DOHH2 (cell line): ENCODE results near the gene GNPAT.

Experiments
- H3F3A ChIP-seq: fragments of 200-600 bp; sonication (generic), shearing (Covaris generic); 2 replicates; pipeline ENCODE4 v1.6.0; 2016; ENCODE audit warnings: antibody characterized with exemption, mild to moderate bottlenecking; ENCODE audit not compliant: control insufficient read depth, insufficient read depth
- H3K27ac ChIP-seq: fragments of 200-600 bp; sonication (generic); 2 replicates; pipeline ENCODE4 v1.5.1; 2014; ENCODE audit warnings: low read depth, mild to moderate bottlenecking, low read length, moderate library complexity
- H3K27me3 ChIP-seq: fragments of 200-600 bp; sonication (generic); 2 replicates; pipeline ENCODE4 v1.6.1; 2014; ENCODE audit warnings: mild to moderate bottlenecking, low read length, mixed read lengths; ENCODE audit not compliant: control insufficient read depth
- H3K36me3 ChIP-seq: fragments of 200-600 bp; sonication (generic); 2 replicates; pipeline ENCODE4 v1.6.1; 2014; ENCODE audit warnings: mild to moderate bottlenecking, low read length, moderate library complexity, mixed read lengths; ENCODE audit not compliant: control insufficient read depth
- H3K4me1 ChIP-seq: fragments of 200-600 bp; sonication (generic); 2 replicates; pipeline ENCODE4 v1.6.1; 2014; ENCODE audit warnings: mild to moderate bottlenecking, low read length, mixed read lengths; ENCODE audit not compliant: control insufficient read depth
- H3K4me2 ChIP-seq: fragments of 200-600 bp; sonication (generic); 2 replicates; pipeline ENCODE4 v1.6.0; 2014; ENCODE audit warnings: mild to moderate bottlenecking, low read length, moderate library complexity
- H3K4me3 ChIP-seq: fragments of 200-600 bp; sonication (generic); 2 replicates; pipeline ENCODE4 v1.5.1; 2014; ENCODE audit warnings: mild to moderate bottlenecking, low read length, mixed read lengths
- H3K79me2 ChIP-seq: fragments of 200-600 bp; sonication (generic); 2 replicates; pipeline ENCODE4 v1.6.1; 2014; ENCODE audit warnings: mild to moderate bottlenecking, low read length, mixed read lengths; ENCODE audit not compliant: control insufficient read depth
- H3K9me2 ChIP-seq: fragments of 200-600 bp; sonication (generic); replicated peaks from 2 replicates; pipeline ENCODE4 v1.6.1; 2014; ENCODE audit warnings: mild to moderate bottlenecking, low read length, mixed read lengths; ENCODE audit not compliant: control insufficient read depth
- H3K9me3 ChIP-seq: fragments of 200-600 bp; sonication (generic); 2 replicates; pipeline ENCODE4 v1.6.1; 2014; ENCODE audit warnings: antibody characterized with exemption, low read length, mixed read lengths; ENCODE audit not compliant: control insufficient read depth, insufficient read depth
- H4K20me1 ChIP-seq: fragments of 200-600 bp; sonication (generic); 2 replicates; pipeline ENCODE4 v1.6.0; 2014; ENCODE audit warnings: low read depth, mild to moderate bottlenecking, antibody characterized with exemption, low read length, moderate library complexity; ENCODE audit not compliant: control insufficient read depth, insufficient read depth
- CTCF ChIP-seq: fragments of 200-600 bp; sonication (generic); IDR thresholded peaks from one replicate; pipeline ENCODE4 v1.5.1; 2014; ENCODE audit warnings: antibody characterized with exemption, mild to moderate bottlenecking, low read depth, low read length; ENCODE audit not compliant: poor library complexity, severe bottlenecking
- EZH2phosphoT487 ChIP-seq: fragments of 200-600 bp; sonication (generic); IDR thresholded peaks from 2 replicates; pipeline ENCODE4 v1.6.1; 2017; ENCODE audit warnings: borderline replicate concordance, mild to moderate bottlenecking, antibody characterized with exemption, low read length, moderate library complexity, mixed read lengths

GNPAT gene

GRCh38 chr1:231274119-231274825 lies 33.3 kb downstream of the GNPAT start:
- no peak for TF ChIP-seq CTCF
- no peak for TF ChIP-seq EZH2phosphoT487
- no peak overlapping the region for H3K4me2 ChIP-seq
- H3K27ac ChIP-seq, result no peak overlapping the region
- no peaks in the 10 kb centered on the region for H3F3A ChIP-seq
- no peaks in the 10 kb centered on the region for H3K4me1 ChIP-seq
- H3K4me3 ChIP-seq, result no peak overlapping the region
- H3K79me2 ChIP-seq, result no peaks in the 10 kb centered on the region
- no peaks in the 10 kb centered on the region for H3K9me3 ChIP-seq
- H3K36me3 ChIP-seq, result peaks cover 69% of the 10 kb centered on the region
- H4K20me1 ChIP-seq, result no peaks in the 10 kb centered on the region
- no peaks in the 10 kb centered on the region for H3K9me2 ChIP-seq
- no peaks in the 10 kb centered on the region for H3K27me3 ChIP-seq

GRCh38 chr1:231278100-231278790 lies 37.2 kb downstream of the GNPAT start:
- H3F3A ChIP-seq, result no peaks in the 10 kb centered on the region
- no peaks in the 10 kb centered on the region for H3K4me1 ChIP-seq
- no peaks in the 10 kb centered on the region for H3K9me2 ChIP-seq
- no peak overlapping the region for H3K27ac ChIP-seq
- H3K36me3 ChIP-seq, result peaks cover 40% of the 10 kb centered on the region
- no peak overlapping the region for H3K4me3 ChIP-seq
- no peak overlapping the region for H3K4me2 ChIP-seq
- H3K27me3 ChIP-seq, result no peaks in the 10 kb centered on the region
- TF ChIP-seq EZH2phosphoT487, result no peak
- no peaks in the 10 kb centered on the region for H4K20me1 ChIP-seq
- H3K9me3 ChIP-seq, result no peaks in the 10 kb centered on the region
- no peaks in the 10 kb centered on the region for H3K79me2 ChIP-seq

GRCh38 chr1:231279081-231279480 lies 38.1 kb downstream of the GNPAT start:
- H3K27me3 ChIP-seq, result no peaks in the 10 kb centered on the region
- no peak overlapping the region for H3K27ac ChIP-seq
- no peaks in the 10 kb centered on the region for H3K9me2 ChIP-seq
- H3K9me3 ChIP-seq, result no peaks in the 10 kb centered on the region
- H3K4me1 ChIP-seq, result no peaks in the 10 kb centered on the region
- no peaks in the 10 kb centered on the region for H3F3A ChIP-seq
- H4K20me1 ChIP-seq, result no peaks in the 10 kb centered on the region
- no peak overlapping the region for H3K4me2 ChIP-seq
- no peak overlapping the region for H3K4me3 ChIP-seq
- H3K79me2 ChIP-seq, result no peaks in the 10 kb centered on the region
- H3K36me3 ChIP-seq, result peaks cover 35% of the 10 kb centered on the region
- no peak for TF ChIP-seq EZH2phosphoT487
- no peak for TF ChIP-seq CTCF

- Histone ChIP-seq H3K79me2 (no peaks in the 10 kb centered on the region), H3K4me3 (no peak overlapping the region), H3K4me2 (no peak overlapping the region), H3K9me2 (no peaks in the 10 kb centered on the region), H3K36me3 (peaks cover 29% of the 10 kb centered on the region), H3K27me3 (no peaks in the 10 kb centered on the region), H4K20me1 (no peaks in the 10 kb centered on the region), H3F3A (no peaks in the 10 kb centered on the region), H3K4me1 (no peaks in the 10 kb centered on the region), H3K27ac (no peak overlapping the region), H3K9me3 (no peaks in the 10 kb centered on the region)
- TF ChIP-seq EZH2phosphoT487, result no peak
- no peak for TF ChIP-seq CTCF
Measured at GRCh38 chr1:231279683-231280082, 38.7 kb downstream of the GNPAT start.
